HG03378 (cell line): ENCODE results near the gene SLIT3.

Experiments used
- ATAC-seq: cut with Tn5 transposase; IDR thresholded peaks from one replicate; pipeline ENCODE4 v1.9.1; 2021; ENCODE audit warnings: mild to moderate bottlenecking, moderate library complexity; ENCODE audit not compliant: unreplicated experiment

SLIT3 gene

DNA sequence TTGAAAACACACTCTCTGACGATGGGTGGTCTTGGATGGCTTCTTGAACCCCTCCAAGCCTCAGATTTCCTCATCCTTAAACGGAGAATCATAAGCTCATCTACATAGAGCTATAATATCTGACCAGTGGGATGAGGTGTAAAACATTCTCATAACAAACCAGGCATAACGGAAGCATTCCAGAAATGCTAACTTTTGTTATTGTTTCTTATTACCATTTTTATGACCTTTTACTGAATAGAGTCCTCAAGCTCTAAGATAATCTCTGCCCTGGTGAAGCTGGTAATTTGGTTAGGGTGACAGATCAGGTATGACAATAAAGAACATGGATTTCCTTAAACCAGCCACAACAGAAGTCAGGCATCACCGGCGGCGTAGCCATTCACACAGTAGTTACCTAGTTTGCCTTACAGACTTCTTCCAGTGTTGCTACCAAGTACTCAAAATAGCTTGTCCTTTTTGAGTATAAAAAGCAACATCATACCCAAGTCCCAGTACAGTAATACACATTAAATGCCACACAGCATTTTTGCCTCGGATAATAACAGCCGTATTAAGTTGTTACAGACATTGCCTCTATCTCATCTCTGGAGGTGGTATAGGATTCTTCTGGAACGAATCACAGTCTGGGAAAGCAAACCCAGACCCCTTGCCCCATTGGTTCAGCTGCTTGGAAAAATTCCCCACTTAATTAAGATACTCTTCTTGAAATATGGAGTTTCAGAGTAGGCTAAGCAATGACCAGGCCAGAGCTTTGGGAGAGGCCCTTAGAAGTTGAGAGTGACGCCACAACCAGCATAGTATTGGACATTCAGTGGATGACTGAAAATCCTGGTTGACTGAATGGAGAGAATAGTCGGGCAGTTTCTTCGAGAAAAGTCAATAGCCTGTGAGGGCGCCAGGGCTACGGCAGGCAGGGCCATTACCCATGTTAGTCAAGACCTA, 252.5 kb downstream of the SLIT3 start:
- ATAC-seq, result no peak

DNA sequence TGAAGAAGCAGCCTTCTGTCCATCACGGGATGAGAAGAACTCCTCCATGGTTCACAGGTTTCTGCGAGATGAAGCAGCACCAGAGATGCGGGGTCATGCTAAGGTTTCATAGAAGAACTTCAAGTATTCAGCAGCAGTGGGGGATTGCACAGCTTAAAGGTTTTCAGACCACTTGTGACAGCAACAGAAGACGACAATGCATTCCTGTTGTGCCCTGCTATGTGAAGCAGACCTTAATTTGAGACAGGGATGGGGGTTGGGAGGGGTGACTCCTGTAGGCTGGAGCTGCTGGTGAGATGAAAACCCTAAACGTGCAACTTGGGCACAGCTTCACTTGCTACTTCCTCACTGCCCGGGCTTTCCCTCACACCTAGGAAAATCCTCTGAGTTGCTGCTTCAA, 256.0 kb downstream of the SLIT3 start:
- ATAC-seq, result no peak

DNA sequence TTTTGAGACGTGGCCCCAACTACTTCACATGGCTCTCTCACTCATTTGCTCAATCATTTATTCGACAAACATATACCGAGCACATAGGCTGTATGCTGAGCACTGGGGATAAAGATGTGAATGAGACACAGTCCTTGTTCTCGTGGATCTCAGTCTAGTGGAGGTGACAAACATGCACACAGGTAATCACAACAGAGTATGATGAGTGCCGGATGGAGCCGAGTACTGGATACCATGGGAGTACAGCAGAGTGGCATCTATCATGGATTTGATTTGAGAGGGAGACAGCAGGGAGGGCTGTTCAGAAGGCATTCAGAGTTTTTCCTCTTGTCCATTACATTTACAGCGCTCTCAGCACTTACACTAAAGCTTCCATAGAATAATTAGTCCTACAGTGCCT, 259.8 kb downstream of the SLIT3 start:
- no peak for ATAC-seq

DNA sequence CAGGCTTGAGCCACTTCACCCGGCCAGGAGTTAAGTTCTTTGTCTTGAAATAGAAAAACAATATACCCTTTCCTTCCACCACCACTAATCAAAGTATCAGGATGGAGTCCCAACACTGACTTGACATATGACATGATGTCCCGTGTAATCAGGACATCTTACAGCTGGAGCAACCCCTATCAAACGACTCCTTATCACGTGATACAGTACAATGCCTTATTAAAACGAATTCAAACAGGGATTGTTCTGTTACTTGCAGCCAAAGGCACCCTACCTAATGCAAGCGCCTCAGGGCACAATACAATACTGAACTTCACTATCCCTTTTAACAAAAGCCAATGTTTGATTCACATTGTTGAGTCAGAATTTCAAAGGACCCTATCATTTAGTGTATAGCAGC, 261.3 kb downstream of the SLIT3 start:
- no peak for ATAC-seq

DNA sequence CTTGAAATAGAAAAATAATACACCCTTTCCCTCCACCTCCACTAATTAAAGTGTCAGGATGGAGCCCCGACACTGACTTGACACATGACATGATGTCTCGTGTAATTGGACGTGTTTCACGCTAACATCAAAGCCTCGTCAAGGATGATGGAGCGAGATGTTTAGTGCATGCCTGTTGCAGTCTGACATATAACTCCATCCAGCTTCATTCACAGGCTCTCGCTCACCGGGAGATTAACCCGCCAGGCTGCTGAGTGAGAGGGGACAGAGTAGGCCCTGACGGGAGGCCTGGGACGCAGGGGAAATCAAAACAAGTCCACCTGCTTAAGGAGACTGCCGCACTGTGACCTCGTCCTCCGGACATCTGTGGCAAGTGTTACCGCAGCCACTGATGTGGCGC, 263.5 kb downstream of the SLIT3 start:
- ATAC-seq, result no peak

DNA sequence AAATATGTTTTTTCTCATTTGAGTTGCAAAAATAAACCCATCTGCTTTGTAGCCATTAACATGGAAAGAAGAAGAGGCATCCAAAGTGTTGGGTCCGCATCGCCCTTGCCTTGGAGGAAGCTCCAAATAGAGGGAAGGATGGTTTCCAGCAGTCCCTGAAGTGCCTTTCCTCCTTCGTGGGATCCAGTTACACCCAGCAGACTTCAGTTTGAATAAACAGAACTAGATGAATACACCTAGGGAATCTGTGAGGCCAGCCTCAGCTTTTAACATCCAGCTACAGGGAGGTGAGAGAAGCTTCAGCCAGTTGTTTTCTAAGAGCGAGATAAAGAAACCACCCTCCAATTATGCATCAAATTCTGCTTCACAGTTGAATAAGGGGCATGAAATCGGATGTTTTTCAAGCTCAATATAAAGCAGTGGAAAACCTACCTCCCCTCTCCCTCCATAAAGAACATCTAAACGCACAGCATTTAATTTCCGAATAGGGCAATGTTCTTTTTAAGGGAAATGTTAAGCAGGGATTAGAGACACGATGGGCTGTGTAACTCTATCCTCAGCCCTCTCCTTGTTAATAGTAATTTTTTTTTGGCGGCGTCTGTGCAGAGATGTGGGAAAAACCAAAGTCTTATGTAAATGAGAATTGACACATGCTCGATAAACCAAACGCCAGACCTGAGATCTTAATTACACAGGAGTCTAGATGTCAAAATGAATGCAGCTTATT, 264.7 kb downstream of the SLIT3 start:
- ATAC-seq, result no peak

DNA sequence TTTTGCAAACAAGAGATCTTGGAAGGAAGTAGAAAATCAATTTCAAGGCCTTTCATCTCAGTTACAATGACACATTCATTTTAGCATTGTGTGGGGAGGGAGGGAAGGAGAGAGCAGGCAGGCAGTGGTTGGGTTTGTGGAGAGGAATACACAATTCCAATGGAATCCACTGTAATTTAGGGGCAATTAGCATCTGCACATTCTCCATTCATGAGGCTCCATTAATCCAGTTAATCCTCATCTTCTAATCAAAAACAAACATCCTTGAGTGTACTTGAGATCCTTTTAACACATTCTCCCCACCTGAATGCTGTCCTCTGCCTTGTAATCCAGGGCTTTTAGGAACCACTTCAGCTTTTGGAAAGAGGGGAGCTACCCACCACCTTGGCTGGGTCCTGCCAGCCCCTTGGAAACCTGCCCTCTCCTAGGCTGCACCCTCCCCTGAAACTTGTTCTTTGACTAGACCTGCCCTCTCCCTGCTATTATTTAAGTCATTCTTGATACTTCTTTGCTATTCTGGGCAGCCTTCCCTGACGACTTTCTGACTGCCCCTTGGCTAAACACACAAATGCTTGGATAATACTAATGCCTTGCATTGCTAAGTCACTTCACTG, 271.2 kb downstream of the SLIT3 start:
- no peak for ATAC-seq

DNA sequence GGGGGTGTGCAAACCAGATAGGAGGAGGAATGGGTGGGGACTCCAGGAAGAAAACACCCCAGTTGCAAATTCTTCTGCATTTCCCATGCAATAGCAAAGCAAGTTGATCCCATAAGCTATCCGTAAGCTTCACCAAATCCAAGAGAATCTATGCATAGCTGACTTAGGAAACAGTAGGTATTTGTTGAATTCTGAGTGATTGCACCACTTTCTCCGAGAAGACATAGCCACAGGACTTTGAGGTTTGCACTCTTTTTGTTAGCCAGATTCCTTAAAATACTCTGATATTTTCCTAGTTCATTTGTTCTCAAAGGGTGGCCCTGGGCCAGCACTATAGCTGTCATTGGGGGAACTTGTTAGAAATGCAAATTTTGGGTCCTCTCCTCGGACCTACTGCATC, 271.9 kb downstream of the SLIT3 start:
- no peak for ATAC-seq

DNA sequence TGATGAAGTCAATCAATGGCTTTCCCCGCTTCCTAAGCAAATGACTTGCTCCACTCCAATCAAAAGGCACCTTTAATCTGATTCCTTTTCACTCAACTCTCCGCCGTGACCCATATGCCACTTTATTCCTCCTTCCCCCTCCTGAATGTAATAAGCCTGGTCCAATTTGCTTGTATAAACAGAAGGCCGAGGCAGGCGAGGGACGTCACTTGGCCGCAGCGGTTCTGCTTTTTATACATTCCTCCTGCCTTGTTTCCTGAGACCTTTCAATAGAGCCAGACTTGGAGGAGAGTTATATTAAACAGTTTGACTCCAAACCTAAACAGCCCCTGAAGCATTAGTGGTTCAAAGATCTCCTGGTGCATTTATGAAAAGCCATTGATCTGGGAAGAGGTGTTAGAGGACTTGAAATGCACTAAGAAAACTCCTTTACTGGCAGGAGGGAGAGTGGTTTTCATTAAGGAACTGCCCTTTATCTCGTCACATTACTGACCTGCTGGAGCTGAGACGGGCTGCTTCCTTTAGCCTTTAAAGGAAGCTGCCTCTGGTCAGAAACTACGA, 273.4 kb downstream of the SLIT3 start:
- ATAC-seq, result no peak

DNA sequence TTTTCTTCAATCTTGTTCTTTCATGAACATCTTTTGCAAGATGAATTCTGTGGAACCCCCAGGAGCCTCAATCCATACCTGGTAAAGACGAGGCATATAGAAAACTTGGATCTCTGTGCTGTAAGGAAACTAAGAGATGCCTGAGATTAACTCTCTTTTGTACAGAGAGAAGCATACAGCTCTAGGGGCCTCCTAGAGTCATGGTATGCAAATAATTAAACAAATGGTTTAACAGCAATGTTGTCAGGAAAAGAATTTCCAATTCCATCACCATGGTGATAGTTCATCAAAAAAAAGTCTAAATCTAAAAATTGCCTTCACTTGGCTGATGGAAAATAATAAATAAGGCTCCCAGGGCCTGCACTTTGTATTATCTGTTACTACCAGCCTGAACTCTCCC, 275.4 kb downstream of the SLIT3 start:
- no peak for ATAC-seq

DNA sequence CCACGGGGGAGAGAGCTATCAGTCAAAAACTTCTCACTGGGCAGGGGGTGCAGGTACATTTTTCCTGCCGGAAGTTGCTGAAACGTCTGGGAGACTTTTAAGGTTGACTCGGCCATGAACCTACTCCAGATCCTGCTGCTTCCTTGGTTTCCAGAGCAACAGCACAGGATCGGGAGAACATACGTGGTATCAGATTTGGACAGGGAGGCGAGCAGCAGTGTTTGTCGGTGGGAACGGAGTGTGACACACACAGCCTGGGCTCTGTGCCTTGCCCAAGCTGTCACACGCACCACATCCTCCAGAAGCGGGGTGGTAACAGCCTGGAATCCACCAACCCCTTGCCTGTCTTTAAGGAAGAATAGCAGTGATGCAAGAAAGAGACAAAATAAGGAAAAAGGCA, 276.5 kb downstream of the SLIT3 start:
- no peak for ATAC-seq

DNA sequence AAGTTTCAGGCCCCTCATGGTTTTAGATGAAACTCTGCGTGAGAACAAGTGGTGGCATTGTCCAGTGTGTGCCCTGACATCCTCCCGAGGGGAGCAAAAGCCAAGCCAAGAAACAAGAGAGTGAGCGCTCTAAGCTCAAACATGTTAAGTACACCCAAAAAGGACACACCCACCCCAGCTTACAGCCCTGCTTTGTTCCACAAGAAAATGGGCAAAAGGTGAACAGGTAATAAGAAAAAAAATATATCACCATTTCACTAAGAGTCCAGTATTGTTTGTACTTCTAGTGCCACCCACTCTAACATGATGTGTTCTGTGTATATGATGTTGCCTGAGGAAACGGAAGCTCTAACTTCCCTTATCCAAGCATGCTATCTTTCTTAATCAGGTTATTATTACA, 278.2 kb downstream of the SLIT3 start:
- no peak for ATAC-seq

DNA sequence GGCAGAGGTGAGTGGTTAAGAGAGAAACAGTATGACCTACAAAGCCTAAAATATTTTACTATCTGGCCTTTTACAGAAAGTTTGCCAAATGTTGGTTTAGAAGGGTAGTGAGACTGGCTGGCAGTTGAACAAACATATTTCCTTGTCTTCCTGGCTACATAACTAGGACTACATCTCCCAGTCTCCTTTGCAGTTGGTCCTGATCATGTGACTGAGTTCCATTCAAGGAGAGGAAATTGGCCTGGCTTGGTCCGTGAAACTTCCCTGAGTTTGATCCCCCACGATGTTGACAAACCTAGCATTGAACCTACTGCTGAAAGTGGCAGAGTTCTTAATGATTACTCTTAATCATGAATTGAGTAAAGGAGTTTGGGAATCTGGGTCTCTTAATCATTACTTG, 280.8 kb downstream of the SLIT3 start:
- no peak for ATAC-seq

DNA sequence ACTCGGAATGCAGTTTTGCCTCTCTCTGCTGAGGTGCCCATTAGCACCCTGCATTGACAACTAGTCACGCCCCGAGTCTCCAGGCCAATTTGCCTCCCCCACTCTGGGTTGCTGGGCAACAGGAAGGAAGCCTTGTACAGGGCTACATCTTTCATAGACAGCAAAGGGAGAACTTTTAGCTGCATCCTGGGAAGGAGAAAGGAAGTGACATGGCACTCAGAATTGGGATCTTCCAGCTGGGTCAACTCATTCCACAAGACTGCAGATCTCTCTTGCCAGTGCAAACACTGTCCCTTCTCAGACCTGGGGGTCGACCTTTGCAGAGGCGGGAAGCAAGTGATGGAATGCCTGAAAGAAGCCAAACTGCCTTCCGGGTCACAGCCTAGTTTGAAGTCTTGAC, 282.0 kb downstream of the SLIT3 start:
- ATAC-seq, result no peak

DNA sequence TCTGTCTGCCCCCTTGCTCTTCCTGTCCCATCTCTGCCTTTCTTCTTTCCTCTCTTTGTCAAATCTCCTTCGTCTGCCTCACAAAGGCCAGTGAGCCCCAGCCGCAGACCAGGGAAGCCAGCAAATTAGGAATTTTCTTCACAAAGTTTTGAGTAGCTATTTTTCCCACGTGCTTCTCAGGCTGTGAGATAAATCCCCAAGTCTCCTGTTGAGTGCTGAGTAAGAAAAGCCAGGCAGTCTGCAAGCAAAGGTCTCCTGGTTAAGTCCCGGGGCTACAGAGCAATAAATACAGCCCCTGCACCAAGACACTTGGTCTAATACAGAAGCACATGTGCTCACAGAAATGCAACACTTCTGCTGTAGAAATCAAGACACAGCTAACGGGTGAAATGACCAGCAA, 284.9 kb downstream of the SLIT3 start:
- ATAC-seq, result no peak

DNA sequence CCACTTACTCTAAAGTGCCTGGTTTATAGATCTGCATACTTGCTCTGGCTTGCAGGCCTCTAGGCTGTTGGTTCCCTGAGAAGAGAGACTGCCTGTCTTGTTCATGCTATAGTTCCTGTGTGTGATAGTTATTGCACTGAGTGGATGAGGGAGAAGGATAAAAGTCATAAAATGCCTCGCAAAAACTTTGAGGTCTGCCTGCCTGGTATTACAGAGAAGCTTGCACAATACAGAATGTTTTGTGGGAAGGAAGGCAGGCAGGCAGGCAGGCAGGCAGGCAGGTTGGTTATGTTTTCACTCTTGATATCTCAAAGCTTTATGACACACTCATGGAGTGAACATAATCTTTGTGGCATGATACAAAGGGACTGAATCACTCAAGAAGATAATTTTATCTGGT, 287.1 kb downstream of the SLIT3 start:
- ATAC-seq, result no peak

DNA sequence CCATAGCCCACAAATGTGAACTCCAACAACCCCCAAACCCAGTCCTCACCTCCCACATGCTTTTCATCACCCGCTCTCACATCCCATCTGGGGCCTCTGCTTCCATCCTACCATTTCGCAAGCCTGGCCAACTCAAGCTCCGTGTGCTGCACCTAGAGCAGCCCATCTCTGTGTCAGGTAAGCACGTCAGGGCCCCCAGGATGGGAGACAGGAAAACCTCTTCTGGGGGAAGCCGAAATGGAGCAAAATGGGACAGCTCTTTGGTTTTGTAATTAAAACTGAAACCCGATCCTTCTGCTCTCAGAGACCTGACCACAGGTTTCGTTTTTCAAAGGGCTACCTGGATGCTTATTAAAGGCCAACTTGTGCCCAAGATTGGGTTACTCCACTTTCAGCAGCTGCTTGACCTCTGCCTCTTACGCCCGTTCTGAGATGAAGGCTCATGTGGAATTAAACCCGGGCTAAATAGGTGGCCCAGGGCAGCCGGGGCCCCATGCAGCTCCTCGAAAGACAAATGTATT, 287.7 kb downstream of the SLIT3 start:
- ATAC-seq, result no peak

DNA sequence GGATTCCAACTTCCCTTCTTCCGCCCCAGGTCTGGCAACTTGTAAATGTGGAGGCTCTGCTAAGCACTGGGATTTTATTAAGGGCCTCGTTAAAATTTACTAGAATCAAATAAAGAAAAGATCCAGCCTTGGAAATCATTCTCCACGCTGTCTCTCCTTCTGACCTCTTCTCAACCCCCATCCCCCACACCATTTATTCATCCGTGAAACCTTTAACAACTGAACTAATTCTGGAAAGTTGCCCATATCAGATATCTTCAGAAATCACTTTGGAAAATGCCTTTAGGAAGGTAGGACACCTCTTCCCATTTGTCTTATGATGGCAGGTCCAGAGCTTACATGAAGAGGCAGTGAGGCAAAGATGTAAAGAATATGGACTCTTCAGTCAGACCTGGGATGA, 288.5 kb downstream of the SLIT3 start:
- no peak for ATAC-seq

DNA sequence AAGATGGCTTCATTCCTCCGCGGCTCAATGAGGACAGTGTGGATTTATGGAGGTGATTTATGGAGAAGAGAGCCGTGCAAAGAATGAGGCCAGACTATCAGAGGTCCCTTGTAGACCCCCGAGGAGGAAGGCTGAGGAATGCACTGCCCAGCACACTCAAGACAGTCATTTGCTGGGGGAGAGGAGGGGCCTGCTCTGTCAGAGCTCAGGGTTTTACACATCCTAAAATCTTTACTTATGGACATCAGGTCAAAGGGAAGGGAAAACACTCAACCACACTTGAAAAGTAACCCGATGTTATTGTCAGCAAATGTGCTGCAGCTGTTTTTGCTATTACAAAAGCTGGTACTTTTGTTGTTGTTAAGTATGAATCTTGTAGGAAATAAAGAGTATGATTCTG, 289.5 kb downstream of the SLIT3 start:
- ATAC-seq, result no peak

DNA sequence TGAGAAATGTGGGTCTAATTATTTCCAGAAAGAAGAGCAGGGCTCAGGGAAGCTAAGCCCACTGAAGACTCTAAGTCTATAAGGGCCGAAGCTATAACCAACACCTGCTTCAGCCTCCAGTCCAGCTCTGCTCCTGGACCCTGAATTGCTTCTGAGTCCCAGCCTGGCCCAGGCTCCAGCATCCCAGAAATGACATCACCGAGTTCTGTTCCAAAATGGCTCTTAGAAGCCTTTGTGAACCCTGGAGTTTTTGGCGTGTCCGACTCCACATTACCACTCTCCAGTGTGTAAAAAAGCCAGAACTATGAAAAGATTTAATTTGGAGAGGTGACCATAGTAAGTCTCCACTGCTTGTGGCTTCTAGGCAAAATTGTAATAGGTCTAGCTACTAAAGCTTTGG, 289.9 kb downstream of the SLIT3 start:
- no peak for ATAC-seq

DNA sequence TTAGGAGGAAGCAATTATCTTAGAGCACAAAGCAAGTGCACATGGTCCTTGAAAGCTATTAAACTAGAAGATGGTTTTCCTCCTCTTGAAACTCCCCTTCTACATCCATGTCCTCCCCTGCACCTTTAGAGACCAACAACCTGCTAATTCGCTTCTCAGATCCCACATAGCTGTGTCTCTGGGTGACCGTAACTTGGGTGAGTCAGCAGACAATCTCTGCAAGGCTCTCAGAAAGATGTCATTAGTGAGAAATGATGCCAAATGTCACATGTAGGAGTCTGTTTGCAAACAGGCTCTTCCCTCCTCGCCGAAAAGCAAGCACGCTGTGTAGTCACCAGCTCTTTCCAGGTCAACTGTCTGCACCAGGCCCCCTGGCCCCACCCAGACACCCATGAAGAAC, 291.8 kb downstream of the SLIT3 start:
- no peak for ATAC-seq
